Embryonic facial prominence (tissue), 1 donor: ENCODE data around the gene FGR.
A peak's percentile ranks its signal among the peaks of the same experiment; 100 is the strongest.
"Not testable (repeated sequence)": the region's sequence is repeated elsewhere in the genome, so short reads cannot be mapped to it uniquely, and the experiment has no call there.

Experiments used
- DNase-seq: peaks from one replicate; pipeline ENCODE4 v3.0.0-alpha.2; 2016; ENCODE audit errors: extremely low spot score

The FGR gene

GRCh38 chr1:27634985-27635367, at the start of gene FGR:
TSS of gene FGR (minus strand) at chr1:27635185. CDS start at chr1:27623916, 11,269 bp downstream.
- no peak for DNase-seq

DNA sequence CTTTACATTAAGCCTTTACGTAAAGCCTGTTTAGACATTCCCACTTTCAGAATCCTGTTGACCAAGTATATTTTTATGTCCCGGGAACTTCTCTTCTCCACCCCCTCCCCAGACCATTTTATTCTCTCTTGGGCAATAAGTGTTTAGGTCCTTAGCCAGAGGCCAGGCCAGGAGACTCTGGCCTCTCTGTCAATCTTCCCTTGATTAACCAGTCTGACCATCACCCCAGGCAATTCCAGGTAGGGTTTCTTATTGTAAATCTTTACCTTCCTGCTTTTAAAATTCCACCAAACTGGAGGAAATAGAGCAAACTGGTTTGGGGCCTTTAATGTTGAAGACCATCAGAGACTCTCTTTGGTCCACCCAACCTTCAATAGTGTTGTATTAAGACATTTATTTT, 49.2 kb upstream of the FGR start:
- DNase-seq, result no peak

- DNase-seq, result no peak
Observed at GRCh38 chr1:27682351-27682944, 47.5 kb upstream of the FGR start.

DNA sequence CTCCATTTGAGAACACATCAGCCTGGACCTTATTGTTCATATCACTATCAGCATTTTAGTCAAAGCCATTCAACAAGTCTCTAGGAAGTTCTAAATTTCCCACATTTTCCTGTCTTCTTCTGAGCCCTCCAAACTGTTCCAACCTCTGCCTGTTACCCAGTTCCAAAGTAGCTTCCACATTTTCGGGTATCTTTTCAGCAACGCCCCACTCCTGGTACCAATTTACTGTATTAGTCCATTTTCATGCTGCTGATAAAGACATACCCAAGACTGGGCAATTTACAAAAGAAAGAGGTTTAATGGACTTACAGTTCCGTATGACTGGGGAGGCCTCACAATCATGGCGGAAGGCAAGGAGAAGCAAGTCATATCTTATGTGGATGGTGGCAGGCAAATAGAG, 46.6 kb upstream of the FGR start:
- DNase-seq, result not testable (repeated sequence)

GRCh38 chr1:27680225-27680791, 45.3 kb upstream of the FGR start:
- DNase-seq, result not testable (repeated sequence)

DNA sequence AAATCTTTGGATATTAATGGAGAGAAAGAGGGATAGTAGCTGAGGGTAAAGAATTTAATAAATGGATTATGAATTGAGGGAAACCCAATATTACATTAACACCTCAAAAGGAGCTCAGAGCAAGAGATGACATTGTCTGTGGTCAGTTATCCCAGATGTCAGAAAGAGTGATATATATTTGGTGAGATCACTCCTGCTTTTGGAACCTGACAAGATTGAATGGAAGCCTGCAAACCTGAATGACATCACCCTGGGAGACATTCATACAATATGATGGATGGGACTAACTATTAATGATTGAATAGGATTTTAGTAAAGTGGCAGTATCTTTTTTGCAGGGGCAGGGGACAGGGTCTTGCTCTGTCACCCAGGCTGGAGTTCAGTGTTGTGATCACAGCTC, 43.8 kb upstream of the FGR start:
- no peak for DNase-seq

- DNase-seq, result no peak
Observed at GRCh38 chr1:27676410-27676809, 41.4 kb upstream of the FGR start.

GRCh38 chr1:27672750-27673112, 37.7 kb upstream of the FGR start:
- DNase-seq, result no peak

DNA sequence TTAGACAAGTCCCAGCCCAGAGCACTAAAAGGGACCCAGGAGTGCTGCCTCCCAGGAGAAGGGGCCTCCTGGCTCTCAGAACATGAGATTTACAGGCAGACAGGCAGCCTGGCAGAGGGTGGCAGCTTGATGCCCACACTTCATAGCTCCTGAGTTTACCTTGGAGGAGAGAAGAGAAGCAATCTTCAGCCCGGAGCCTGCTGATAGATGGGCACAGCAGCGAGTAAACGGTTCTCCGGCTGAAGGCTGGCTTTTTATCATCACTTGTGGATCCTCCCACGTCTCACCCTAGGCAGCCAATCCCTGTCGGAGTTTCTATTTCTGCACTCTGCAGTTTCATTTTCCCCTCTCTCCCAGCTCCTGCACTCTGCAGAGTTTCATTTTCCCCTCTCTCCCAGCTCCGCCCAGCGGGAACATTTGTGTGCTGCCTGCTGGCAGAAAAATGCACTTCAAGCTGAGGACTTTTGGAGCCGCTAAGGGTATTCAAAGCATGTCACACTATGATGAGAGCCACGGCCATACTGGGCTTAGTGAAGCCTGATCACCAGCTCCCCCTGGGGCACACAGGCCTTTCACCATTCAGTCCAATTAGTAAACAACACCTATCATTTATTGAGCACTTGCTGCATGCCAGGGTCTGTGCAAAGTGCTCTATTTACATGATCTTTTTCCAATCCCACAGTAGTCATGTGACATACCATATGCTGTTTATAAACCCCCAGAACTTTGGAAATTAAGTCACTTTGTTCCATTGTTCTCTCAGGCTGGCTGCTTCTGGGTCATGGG, 37.2 kb upstream of the FGR start, which contains the start of gene IFI6:
Gene IFI6, minus strand, starts transcription at position 229 of the 786 bp plus-strand sequence. CDS start 2,878 bp downstream, outside the sequence.
- DNase-seq, result peak; percentile 92

DNA sequence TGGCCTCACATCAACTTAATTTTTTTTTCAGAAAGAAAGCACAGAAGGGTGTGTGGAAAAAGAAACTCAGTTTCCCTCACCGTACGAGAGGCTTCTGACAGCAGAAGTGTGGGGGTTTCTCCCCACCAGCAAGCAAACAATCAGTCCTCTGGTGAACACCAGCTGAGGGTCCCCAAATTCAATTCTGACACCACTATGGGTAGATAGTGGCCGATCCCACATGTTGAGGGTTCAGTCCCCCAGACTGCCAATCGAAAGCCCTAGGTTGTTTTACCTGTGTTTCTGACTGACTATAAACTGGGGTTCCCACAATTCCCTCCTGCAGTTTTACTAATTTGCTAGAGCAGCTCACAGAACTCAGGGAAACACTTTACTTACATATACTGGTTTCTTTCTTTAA, 34.9 kb upstream of the FGR start:
- DNase-seq, result no peak

DNA sequence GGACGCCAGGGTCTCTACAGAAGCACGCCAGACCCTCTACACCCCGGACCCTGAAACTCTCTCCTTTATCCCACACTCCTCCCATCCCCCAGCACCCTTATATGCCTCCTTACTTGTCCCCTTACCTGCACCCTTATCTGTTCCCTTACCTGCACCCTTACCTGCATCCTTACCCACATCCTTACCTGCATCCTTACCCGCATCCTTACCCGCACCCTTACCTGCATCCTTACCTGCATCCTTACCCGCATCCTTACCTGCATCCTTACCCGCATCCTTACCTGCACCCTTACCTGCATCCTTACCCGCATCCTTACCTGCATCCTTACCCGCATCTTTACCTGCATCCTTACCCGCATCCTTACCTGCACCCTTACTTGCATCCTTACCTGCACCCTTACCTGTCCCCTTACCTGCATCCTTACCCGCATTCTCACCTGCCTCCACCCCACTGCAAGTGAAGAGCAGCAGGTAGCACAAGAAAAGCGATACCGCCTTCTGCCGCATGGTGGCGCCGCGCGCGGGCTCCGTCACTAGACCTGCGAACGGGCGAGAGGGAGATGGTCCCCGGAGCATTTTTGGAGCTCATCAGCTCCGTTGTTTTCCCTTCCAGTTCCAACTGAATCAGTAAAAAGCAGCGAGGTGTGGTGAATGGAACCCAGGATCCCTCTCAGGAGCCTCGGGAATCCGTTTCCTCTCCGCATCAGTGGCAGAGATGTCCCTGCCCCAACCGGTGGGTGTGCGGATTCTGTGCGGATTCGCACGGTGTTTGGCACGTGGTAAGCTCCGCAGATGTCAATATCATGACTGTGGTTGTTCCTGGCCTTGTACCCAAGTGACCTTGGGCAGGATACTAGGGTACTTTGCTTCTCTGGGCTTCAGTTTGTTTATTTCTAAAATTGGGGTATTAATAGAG, 34.1 kb upstream of the FGR start:
- DNase-seq, result no peak

- no peak for DNase-seq
Observed at GRCh38 chr1:27668121-27668807, 33.3 kb upstream of the FGR start.

- DNase-seq, result no peak
Observed at GRCh38 chr1:27666791-27667254, 31.8 kb upstream of the FGR start.

DNA sequence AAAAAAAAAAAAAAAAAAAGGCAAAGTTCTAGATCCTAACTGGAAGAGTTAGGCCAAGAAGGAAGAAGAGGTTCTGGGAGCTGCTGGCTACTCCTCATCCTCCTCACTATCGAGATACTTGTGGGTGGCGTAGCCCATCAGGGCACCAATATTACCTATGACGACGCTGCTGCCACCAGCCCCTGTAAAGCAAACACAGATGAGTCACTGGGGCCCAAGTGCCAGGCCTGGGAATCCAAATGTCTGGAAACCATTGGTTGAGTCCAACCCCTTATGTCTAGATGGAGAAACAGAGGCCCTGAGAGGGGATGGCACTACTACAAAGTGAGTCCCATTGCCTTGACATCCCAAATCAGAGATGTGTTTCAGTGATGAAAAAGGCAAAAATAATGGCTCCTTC, 31.3 kb upstream of the FGR start:
- DNase-seq, result no peak

GRCh38 chr1:27665016-27665651, 30.1 kb upstream of the FGR start:
- DNase-seq, result no peak

DNA sequence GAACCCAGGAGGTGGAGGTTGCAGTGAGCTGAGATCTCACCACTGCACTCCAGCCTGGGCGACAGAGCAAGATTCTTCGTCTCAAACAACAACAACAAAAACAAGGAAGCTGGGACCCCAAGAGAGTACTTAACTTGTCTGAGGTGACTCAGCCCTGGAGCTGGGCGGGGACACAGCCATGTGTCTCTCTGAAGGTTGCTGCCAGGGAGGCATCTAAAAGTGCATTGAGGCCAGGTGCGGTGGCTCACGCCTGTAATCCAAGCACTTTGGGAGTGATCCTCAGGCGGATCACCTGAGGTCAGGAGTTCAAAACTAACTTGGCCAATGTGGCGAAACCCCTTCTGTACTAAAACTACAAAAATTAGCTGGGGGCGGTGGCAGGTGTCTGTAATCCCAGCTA, 29.3 kb upstream of the FGR start:
- no peak for DNase-seq

DNA sequence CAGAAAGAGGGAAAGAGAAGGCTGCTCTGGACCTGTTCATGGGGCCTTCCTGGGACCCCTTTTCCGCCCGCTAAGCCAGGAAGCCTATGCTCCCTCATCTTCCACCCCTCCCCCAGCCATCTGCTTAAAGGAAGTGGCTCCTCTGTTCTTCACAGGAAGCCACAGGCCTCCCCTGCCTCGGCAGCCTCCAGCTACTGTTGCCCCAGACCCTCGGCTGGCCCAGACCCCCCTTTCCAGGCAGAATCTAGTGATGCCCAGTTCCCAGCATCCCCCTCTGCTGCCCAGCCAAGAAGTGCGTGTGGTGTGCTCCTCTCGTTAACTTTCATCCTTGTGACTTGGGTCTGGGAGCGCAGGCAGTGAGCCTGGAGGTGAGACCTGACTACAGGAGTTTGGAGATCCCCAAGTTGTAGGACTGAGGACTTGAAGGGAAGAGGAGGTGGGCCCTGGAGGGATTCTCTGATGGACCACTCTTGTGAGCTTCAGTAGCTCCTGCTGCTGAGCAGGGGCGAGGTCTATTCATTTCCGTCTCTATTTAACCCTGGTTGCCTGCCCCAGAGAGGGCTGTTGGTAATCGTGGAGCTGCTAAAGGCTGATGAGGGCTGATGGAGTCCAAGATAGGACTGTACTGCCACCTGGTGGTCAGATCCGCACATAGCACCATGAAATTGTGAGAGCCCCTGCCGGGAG, 27.9 kb upstream of the FGR start:
- peak; percentile 80 for DNase-seq

DNA sequence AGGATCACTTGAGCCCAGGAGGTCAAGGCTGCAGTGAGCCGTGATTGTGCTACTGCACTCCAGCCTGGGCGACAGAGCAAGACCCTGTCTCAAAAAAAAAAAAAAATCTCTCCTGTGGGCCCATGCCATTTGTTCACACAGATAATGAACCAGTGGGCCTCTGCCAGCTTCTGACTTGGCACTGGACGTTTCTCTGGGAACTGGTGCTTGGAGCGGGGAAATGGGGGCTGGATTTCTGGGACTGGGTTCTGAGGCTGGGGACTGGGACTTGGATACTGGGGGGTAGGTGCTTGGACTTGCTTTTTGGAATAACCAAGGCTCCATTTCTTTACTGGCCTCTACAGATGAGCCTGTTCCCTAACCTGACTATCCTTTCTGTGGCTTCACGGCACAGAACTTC, 27.3 kb upstream of the FGR start:
- no peak for DNase-seq

GRCh38 chr1:27661412-27662075, 26.6 kb upstream of the FGR start:
- no peak for DNase-seq
